Ishikawa (cell line): ENCODE data around the gene ATL1.

Experiments used
- CEBPB ChIP-seq: IDR thresholded peaks from 2 replicates; pipeline ENCODE4 v1.6.1; 2012
- CREB1 ChIP-seq: IDR thresholded peaks from 2 replicates; pipeline ENCODE4 v1.6.1; 2012; ENCODE audit warnings: low read depth
- EGR1 ChIP-seq: IDR thresholded peaks from 2 replicates; pipeline ENCODE4 v1.6.1; 2012
- EP300 ChIP-seq: IDR thresholded peaks from 2 replicates; pipeline ENCODE4 v1.6.1; 2012; ENCODE audit warnings: borderline replicate concordance
- FOXM1 ChIP-seq: IDR thresholded peaks from 2 replicates; pipeline ENCODE4 v1.6.1; 2012; ENCODE audit warnings: low read depth, borderline replicate concordance
- NFIC ChIP-seq: IDR thresholded peaks from 2 replicates; pipeline ENCODE4 v1.6.1; 2012
- RAD21 ChIP-seq: IDR thresholded peaks from 2 replicates; pipeline ENCODE4 v1.6.1; 2012; ENCODE audit warnings: low read depth
- TAF1 ChIP-seq: IDR thresholded peaks from 2 replicates; pipeline ENCODE4 v1.6.1; 2012; ENCODE audit warnings: low read depth, mild to moderate bottlenecking
- TCF12 ChIP-seq: IDR thresholded peaks from 2 replicates; pipeline ENCODE4 v1.6.1; 2012; ENCODE audit warnings: low read depth
- TEAD4 ChIP-seq: IDR thresholded peaks from 2 replicates; pipeline ENCODE4 v1.6.1; 2012
- YY1 ChIP-seq: IDR thresholded peaks from 2 replicates; pipeline ENCODE4 v1.6.1; 2012; ENCODE audit warnings: low read depth
- ZBTB7A ChIP-seq: IDR thresholded peaks from 2 replicates; pipeline ENCODE4 v1.6.1; 2012; ENCODE audit warnings: low read depth
- TF ChIP-seq, protein P1 (sequence below): IDR thresholded peaks from 2 replicates; pipeline ENCODE4 v1.6.1; 2012; ENCODE audit warnings: low read depth, mild to moderate bottlenecking
- TF ChIP-seq, protein P2 (sequence below): IDR thresholded peaks from 2 replicates; pipeline ENCODE4 v1.6.1; 2012
- TF ChIP-seq, protein P3 (sequence below): IDR thresholded peaks from 2 replicates; pipeline ENCODE4 v1.6.1; 2012

The ATL1 gene

GRCh38 chr14:50606468-50606867, 46.5 kb downstream of the ATL1 start:
- TF ChIP-seq FOXM1 (no peak), CEBPB (no peak), NFIC (no peak), EP300 (no peak), ZBTB7A (no peak), EGR1 (no peak), TEAD4 (no peak), YY1 (no peak), TCF12 (no peak), RAD21 (no peak), CREB1 (no peak), TAF1 (no peak)
- TF ChIP-seq, protein P1, sequence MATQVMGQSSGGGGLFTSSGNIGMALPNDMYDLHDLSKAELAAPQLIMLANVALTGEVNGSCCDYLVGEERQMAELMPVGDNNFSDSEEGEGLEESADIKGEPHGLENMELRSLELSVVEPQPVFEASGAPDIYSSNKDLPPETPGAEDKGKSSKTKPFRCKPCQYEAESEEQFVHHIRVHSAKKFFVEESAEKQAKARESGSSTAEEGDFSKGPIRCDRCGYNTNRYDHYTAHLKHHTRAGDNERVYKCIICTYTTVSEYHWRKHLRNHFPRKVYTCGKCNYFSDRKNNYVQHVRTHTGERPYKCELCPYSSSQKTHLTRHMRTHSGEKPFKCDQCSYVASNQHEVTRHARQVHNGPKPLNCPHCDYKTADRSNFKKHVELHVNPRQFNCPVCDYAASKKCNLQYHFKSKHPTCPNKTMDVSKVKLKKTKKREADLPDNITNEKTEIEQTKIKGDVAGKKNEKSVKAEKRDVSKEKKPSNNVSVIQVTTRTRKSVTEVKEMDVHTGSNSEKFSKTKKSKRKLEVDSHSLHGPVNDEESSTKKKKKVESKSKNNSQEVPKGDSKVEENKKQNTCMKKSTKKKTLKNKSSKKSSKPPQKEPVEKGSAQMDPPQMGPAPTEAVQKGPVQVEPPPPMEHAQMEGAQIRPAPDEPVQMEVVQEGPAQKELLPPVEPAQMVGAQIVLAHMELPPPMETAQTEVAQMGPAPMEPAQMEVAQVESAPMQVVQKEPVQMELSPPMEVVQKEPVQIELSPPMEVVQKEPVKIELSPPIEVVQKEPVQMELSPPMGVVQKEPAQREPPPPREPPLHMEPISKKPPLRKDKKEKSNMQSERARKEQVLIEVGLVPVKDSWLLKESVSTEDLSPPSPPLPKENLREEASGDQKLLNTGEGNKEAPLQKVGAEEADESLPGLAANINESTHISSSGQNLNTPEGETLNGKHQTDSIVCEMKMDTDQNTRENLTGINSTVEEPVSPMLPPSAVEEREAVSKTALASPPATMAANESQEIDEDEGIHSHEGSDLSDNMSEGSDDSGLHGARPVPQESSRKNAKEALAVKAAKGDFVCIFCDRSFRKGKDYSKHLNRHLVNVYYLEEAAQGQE = no peak
- TF ChIP-seq, protein P2, sequence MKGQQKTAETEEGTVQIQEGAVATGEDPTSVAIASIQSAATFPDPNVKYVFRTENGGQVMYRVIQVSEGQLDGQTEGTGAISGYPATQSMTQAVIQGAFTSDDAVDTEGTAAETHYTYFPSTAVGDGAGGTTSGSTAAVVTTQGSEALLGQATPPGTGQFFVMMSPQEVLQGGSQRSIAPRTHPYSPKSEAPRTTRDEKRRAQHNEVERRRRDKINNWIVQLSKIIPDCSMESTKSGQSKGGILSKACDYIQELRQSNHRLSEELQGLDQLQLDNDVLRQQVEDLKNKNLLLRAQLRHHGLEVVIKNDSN = no peak
- TF ChIP-seq, protein P3, sequence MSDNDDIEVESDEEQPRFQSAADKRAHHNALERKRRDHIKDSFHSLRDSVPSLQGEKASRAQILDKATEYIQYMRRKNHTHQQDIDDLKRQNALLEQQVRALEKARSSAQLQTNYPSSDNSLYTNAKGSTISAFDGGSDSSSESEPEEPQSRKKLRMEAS = no peak

GRCh38 chr14:50607181-50607580, 47.2 kb downstream of the ATL1 start:
- TF ChIP-seq EGR1 (no peak), FOXM1 (no peak), TCF12 (no peak), ZBTB7A (no peak), NFIC (no peak), YY1 (no peak)
- TF ChIP-seq, protein P3 = no peak
- TF ChIP-seq, protein P2 = no peak

DNA sequence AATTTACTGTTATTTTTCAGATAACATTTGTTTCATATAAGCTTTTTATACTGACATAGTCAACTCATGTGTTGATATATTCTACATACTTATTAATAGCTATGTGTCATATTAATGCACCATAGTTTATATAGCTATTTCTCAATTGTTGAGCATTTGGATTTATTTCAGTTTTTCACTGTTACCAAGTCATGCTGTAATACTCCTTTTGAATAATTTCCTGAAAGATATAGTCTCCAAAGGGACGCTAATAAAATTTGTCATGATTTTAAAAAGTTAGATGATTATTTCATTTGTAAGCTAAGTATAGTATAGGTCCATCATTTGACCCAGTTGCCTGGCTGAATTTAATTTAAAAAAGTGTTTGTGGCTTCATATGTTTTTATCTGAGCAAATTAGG, 47.8 kb downstream of the ATL1 start:
- TF ChIP-seq, protein P3 = no peak
- TF ChIP-seq NFIC = no peak
- TF ChIP-seq EP300 = no peak
- no peak for TF ChIP-seq TCF12
- no peak for TF ChIP-seq CEBPB
- no peak for TF ChIP-seq TAF1
- no peak for TF ChIP-seq RAD21
- TF ChIP-seq EGR1 = no peak

DNA sequence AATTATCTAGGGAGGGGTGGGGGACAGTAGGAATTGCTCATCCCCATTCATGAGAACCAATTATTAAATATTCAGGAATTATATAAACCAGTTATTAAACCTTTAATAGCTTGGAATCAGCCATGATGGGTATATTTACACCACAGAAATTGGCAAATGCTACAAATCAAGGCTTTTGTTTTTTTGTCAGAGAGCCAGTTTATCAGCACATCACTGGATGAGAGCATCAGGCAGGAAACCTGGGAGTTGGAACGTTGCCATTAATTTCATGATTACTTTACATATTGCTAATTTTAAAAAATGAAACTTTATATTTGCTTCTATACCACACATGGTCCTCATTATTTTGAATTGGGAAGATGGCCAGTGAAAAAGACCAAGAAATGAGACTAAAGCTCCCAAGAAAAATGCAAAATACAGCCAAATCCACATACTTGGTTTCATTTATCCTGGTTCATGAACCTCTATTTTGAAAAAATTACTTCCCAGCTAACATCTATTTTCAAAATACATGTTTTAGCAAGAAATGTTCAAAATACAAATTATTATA, 48.4 kb downstream of the ATL1 start:
- TF ChIP-seq TAF1 (no peak), NFIC (no peak), TCF12 (no peak), ZBTB7A (no peak), FOXM1 (no peak), TEAD4 (no peak), CREB1 (no peak), RAD21 (no peak)

- TF ChIP-seq FOXM1 = no peak
- TF ChIP-seq EP300 = no peak
- TF ChIP-seq TAF1 = no peak
- TF ChIP-seq, protein P2 = no peak
- no peak for TF ChIP-seq RAD21
- no peak for TF ChIP-seq CEBPB
- no peak for TF ChIP-seq ZBTB7A
- no peak for TF ChIP-seq NFIC
- TF ChIP-seq TEAD4 = no peak
- TF ChIP-seq CREB1 = no peak
- no peak for TF ChIP-seq EGR1
- TF ChIP-seq, protein P1 = no peak
- TF ChIP-seq, protein P3 = no peak
- no peak for TF ChIP-seq TCF12
- no peak for TF ChIP-seq YY1
These were observed 50.5 kb downstream of the ATL1 start for GRCh38 chr14:50610465-50610864.
